ENCODE measurements around the gene PDIA5.

DNA sequence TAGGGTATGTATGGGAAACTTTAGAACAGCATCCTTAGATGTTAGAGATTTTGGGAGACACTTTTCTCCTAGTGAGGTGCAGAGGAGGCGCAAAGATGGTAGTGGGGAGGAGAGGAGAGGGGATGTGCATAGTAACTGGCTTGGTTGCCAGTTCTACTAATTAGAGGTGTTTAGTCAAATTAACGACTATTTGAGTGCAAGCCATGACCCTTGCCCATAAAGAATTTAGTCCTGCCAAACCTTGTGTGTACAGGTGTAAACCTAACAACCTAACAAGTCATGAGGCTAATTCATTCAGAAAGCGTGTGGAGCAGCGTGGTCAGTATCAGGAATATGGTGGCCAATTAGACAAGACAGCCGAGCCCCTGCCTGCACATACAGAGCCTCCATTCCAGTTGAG is 72.7 kb downstream of the PDIA5 start:
- no peak for TF ChIP-seq POLR2AphosphoS5 (IDR thresholded peaks at IDR 0.05; ENCODE audit: borderline replicate concordance, low read depth, low read length)
- TF ChIP-seq EZH2 (IDR thresholded peaks at IDR 0.05): no peak

Measured in SK-N-MC (cell line).